Lung (tissue), 12 donors: Measurements from ENCODE around the gene MYRIP. TPM values are rescaled to one million over a fixed set of nuclear protein-coding genes. Genes with fewer than 3 reads are reported as not detected.
A peak's percentile ranks its signal among the peaks of the same experiment; 100 is the strongest.

ENCODE experiments used
- ATAC-seq: fragments of 200-7000 bp; cut with Tn5 transposase; one replicate; pipeline ENCODE4 v1.9.1; 2020; ENCODE audit warnings: moderate number of reproducible peaks; ENCODE audit not compliant: insufficient read depth, low FRiP score
- DNase-seq, 3 donors: peaks; one replicate each; pipeline ENCODE4 v3.0.0-alpha.2; 2013 to 2017
- H3K27ac ChIP-seq, 2 donors: one replicate each; pipeline ENCODE4 v1.5.1; 2013; ENCODE audit warnings: mild to moderate bottlenecking in 2 of 2, moderate library complexity in 2 of 2, control low read depth in 1 of 2, inconsistent platforms in 1 of 2, low read depth in 1 of 2, low read length in 1 of 2
- H3K27me3 ChIP-seq, 3 donors: one replicate each; pipeline ENCODE4 v1.5.1; 2013; ENCODE audit warnings: low read length in 2 of 3; ENCODE audit not compliant: control insufficient read depth in 3 of 3, insufficient read depth in 3 of 3
- H3K36me3 ChIP-seq, 4 donors: one replicate each; pipeline ENCODE4 v1.5.1; 2013; ENCODE audit warnings: low read length in 4 of 4, mild to moderate bottlenecking in 1 of 4, moderate library complexity in 1 of 4; ENCODE audit not compliant: control insufficient read depth in 4 of 4, insufficient read depth in 4 of 4
- H3K4me1 ChIP-seq, 5 donors: one replicate each; pipeline ENCODE4 v1.5.1; 2013; ENCODE audit warnings: low read length in 5 of 5, mild to moderate bottlenecking in 2 of 5, moderate library complexity in 1 of 5; ENCODE audit not compliant: control insufficient read depth in 5 of 5, insufficient read depth in 5 of 5
- H3K4me3 ChIP-seq: one replicate; pipeline ENCODE4 v1.5.1; 2013; ENCODE audit warnings: mild to moderate bottlenecking, control low read depth, moderate library complexity
- H3K9ac ChIP-seq, 2 donors: one replicate each; pipeline ENCODE4 v1.5.1; 2013; ENCODE audit warnings: low read length in 2 of 2, control low read depth in 1 of 2; ENCODE audit not compliant: insufficient read depth in 1 of 2
- H3K9me3 ChIP-seq, 4 donors: one replicate each; pipeline ENCODE4 v1.5.1; 2013; ENCODE audit warnings: low read length in 3 of 4, mild to moderate bottlenecking in 1 of 4, moderate library complexity in 1 of 4; ENCODE audit not compliant: control insufficient read depth in 4 of 4, insufficient read depth in 3 of 4
- WGBS, 2 donors: extraction: QIAGEN DNeasy Blood & Tissue Kit; methylation state at CpG; one replicate each; pipeline ENCODE4 v1.1.7; 2013; 5-methylcytosine and 5-hydroxymethylcytosine counted together
- polyA plus RNA-seq, 2 donors: library from polyadenylated mRNA; stranded (reverse); fragments of 200-250 nt; gene quantifications; one replicate each; pipeline ENCODE4 v1.2.1, GENCODE V29; 2013
- total RNA-seq, 2 donors: library from RNA; depleted of rRNA in 1 of 2; stranded (reverse); fragments of >200 nt in 1 of 2; gene quantifications; one replicate each; pipeline ENCODE4 v1.2.1, GENCODE V29; 2014 to 2021
- TF ChIP-seq, protein P1 (sequence below): IDR thresholded peaks from 2 replicates; pipeline ENCODE4 v1.5.1; 2012; ENCODE audit warnings: mild to moderate bottlenecking; ENCODE audit errors: control extremely low read depth, extremely low read depth
- donor health status: control.
- donor health status: control.
- donor health status: Bipolar disorder and iron deficiency.
- donor health status: healthy.
- donor health status: DM: yes; HTN: yes; CAD: no.

Gene MYRIP
- total and polyA plus RNA-seq, 4 donors, result 0.30 to 2.5 (median 0.77) TPM

DNA sequence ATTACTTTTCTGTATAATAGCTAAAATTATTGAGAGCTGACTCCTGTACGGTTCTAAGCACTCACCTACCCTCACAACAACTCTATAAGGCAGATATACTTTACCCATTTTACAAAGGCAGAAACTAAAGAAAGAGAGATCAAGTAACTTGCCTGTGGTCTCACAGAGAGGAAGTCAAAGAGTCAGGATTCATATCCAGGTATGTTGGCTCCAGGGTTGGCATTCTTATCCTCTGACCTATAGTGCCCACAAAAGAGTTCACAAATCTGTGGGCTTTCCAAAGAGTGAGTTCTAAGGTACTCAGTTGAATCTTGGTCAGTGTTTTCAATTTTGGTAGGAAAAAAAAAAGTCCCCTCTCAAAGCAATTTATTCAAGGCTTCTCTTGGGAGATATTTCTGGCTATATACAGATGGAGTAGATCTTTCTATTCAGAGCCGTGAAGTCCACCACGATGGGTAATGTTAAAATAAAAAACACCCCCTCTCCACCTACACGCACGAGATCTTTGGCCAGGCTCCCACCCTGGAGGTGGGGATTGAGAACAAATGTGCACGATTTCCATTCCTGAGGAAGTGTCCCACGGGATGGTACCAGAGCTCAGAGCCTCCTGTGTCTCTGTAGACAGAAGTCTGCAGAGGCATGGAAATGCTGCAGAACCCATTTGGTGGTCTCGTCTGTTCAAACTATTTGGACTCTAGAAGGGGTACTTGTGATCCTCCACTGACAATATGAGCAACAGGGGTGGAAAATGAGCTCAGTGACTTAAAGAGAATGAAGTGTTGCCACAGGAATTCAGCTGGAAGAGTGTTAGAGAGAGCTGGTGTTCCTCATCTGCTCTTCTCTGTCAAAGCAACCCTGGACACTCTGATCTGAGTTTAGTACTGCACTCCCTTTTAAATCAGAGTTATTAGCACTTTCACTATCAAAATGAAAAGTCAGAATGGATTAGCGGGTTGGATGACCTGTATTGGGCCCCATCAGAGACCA, 288.0 kb downstream of the MYRIP start:
- TF ChIP-seq, protein P1, sequence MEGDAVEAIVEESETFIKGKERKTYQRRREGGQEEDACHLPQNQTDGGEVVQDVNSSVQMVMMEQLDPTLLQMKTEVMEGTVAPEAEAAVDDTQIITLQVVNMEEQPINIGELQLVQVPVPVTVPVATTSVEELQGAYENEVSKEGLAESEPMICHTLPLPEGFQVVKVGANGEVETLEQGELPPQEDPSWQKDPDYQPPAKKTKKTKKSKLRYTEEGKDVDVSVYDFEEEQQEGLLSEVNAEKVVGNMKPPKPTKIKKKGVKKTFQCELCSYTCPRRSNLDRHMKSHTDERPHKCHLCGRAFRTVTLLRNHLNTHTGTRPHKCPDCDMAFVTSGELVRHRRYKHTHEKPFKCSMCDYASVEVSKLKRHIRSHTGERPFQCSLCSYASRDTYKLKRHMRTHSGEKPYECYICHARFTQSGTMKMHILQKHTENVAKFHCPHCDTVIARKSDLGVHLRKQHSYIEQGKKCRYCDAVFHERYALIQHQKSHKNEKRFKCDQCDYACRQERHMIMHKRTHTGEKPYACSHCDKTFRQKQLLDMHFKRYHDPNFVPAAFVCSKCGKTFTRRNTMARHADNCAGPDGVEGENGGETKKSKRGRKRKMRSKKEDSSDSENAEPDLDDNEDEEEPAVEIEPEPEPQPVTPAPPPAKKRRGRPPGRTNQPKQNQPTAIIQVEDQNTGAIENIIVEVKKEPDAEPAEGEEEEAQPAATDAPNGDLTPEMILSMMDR, result no peak
- H3K36me3 ChIP-seq, result no peaks in the 10 kb centered on the region
- no peak overlapping the region for H3K4me3 ChIP-seq
- peaks cover 0 to 5% (median 2%) of the 10 kb centered on the region in 4 donors for H3K9me3 ChIP-seq
- 68 to 70% methylated on average over 9 of the region's 9 CpGs for WGBS, 2 donors
- peaks cover 0 to 30% (median 0%) of the 10 kb centered on the region in 3 donors for H3K27me3 ChIP-seq
- H3K4me1 ChIP-seq, result peaks cover 0 to 4% (median 0%) of the 10 kb centered on the region in 5 donors
- DNase-seq (peak in 1 of 3 donors; percentile 19), ATAC-seq (no peak)
- no peak overlapping the region for H3K27ac ChIP-seq
- H3K9ac ChIP-seq, result no peak overlapping the region

GRCh38 chr3:40098261-40098759, 288.9 kb downstream of the MYRIP start:
- TF ChIP-seq, protein P1, result no peak
- Histone ChIP-seq H3K9ac (no peak overlapping the region), H3K36me3 (no peaks in the 10 kb centered on the region), H3K4me1 (peaks cover 0 to 4% (median 0%) of the 10 kb centered on the region in 5 donors), H3K9me3 (peaks cover 0 to 5% (median 3%) of the 10 kb centered on the region in 4 donors), H3K27me3 (peaks cover 0 to 28% (median 0%) of the 10 kb centered on the region in 3 donors), H3K4me3 (no peak overlapping the region), H3K27ac (no peak overlapping the region)
- no peak for ATAC-seq
- no peak for DNase-seq

DNA sequence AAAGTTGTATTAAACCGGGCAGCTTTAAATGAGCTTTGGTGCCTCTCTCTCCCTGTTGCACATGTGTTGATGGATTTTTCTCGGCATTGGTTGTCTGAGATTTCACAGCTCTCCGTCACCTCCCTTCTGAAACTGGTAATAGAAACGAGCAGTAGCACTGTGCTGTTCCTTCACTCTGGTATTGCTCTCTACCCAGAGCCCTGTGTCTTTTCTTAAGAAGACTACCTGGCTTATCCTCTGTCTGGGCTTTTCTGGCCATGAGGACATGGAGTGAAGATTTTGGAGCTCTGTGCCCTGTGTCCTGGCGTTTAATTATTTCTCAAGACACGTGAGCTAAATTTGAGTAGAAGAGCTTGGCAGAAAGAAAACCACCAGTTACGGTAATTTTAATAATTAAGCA, 290.5 kb downstream of the MYRIP start:
- ATAC-seq, result no peak
- Histone ChIP-seq H3K27ac (no peak overlapping the region), H3K9me3 (peaks cover 0 to 5% (median 3%) of the 10 kb centered on the region in 4 donors), H3K9ac (no peak overlapping the region), H3K27me3 (peaks cover 0 to 22% (median 0%) of the 10 kb centered on the region in 3 donors), H3K4me3 (no peak overlapping the region), H3K4me1 (peaks cover 0 to 4% (median 0%) of the 10 kb centered on the region in 5 donors), H3K36me3 (no peaks in the 10 kb centered on the region)
- DNase-seq, result no peak
- 74 to 84% methylated on average over 7 of the region's 7 CpGs for WGBS, 2 donors
- TF ChIP-seq, protein P1, result no peak
